HEK293T (cell line): ENCODE measurements around the gene LCN1.

Experiments used
- FOXM1 ChIP-seq: fragments of 450-650 bp; IDR thresholded peaks from 2 replicates; pipeline ENCODE4 v1.6.1; 2017; ENCODE audit warnings: mild to moderate bottlenecking, borderline replicate concordance
- SP1 ChIP-seq: fragments of 450-650 bp; IDR thresholded peaks from 2 replicates; pipeline ENCODE4 v1.6.1; 2017
- ZNF384 ChIP-seq: fragments of 450-650 bp; IDR thresholded peaks from 2 replicates; pipeline ENCODE4 v1.6.1; 2016

DNA sequence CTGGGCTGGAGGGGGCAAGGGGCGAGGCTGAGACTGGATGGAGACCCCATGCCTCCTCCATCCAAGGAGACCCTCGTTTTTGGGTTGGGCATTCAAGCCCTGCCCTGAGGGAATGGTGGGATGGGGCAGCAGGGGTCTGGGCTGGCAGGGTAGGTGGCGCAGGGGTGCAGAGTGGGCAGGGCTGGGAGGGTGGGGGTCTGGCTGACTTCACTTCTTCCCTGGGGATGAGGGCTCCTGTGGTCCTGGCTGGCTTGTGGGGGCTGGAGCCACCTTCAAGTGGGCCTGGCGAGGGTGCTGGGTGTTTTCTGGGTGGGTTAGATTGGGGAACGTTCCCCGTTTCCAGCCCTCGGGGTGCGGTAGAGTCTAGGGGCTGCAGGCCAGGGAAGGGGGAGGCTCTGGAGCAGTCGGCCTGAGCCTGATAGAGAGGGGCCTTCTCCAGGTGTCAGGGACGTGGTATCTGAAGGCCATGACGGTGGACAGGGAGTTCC, 412 bp downstream of the LCN1 start:
- TF ChIP-seq SP1 = no peak
- no peak for TF ChIP-seq ZNF384
- TF ChIP-seq FOXM1 = no peak
